ENCODE measurements around the gene RABGEF1.
"Not testable (repeated sequence)": the region's sequence is repeated elsewhere in the genome, so short reads cannot be mapped to it uniquely, and the experiment has no call there.

The RABGEF1 gene

DNA sequence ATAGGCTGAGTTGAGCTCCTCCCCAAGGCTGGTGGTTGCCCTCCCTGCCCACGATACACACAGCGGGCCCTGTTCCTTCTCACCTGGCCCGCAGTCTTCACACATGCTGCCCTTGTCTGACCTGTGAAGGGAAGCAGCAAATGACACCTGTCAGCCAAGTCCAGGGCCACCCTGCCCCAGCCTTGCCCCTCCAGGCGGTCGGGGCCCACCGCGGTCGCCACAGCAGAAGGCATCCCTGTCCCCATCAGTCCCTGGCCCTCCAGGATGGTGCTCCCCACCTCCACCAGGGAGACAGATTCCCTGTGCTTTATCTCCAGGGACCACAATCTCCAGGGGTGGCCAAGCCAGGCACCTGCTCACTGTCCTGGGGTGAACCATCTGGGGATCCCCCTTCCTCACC is 99.3 kb downstream of the RABGEF1 start:
- ChIA-PET POLR2A (no interaction called here), CTCF (no interaction called here)
- DNase-seq (ENCODE audit: extremely low spot score), result no peak
- TF ChIP-seq CTBP1 (IDR thresholded peaks at IDR 0.05; ENCODE audit: borderline replicate concordance) (no peak), FOXA1 (IDR thresholded peaks at IDR 0.05) (no peak), L3MBTL2 (conservative IDR thresholded peaks at IDR 0.05) (no peak), TARDBP (IDR thresholded peaks at IDR 0.05) (no peak), HDGF (IDR thresholded peaks at IDR 0.05; ENCODE audit: borderline replicate concordance) (no peak), ZNF384 (IDR thresholded peaks at IDR 0.05) (no peak), SUZ12 (IDR thresholded peaks at IDR 0.05) (no peak), FOXM1 (IDR thresholded peaks at IDR 0.05; ENCODE audit: borderline replicate concordance) (no peak), SP1 (IDR thresholded peaks at IDR 0.05) (no peak), ELF4 (IDR thresholded peaks at IDR 0.05) (no peak)
- TF ChIP-seq, protein P1, sequence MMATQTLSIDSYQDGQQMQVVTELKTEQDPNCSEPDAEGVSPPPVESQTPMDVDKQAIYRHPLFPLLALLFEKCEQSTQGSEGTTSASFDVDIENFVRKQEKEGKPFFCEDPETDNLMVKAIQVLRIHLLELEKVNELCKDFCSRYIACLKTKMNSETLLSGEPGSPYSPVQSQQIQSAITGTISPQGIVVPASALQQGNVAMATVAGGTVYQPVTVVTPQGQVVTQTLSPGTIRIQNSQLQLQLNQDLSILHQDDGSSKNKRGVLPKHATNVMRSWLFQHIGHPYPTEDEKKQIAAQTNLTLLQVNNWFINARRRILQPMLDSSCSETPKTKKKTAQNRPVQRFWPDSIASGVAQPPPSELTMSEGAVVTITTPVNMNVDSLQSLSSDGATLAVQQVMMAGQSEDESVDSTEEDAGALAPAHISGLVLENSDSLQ (IDR thresholded peaks at IDR 0.05), result no peak

DNA sequence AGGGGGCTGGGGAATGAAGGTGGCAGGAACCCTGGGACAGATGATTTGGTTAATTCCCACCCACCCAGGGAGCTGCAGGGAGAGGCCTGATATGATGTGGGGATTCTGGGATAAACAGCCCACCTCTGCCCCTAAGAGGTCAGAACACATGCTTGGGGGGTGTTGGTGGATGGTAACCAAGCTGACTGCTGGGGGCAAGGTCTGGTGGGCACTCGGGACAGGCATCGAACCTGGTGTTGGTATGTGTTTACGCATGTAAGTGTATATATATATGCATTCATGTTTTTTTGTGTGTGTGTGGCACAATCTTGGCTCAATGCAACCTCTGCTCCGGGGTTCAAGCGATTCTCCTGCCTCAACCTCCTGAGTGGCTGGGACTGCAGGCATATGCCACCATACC is 99.8 kb downstream of the RABGEF1 start:
- ChIA-PET POLR2A (no interaction called here), CTCF (no interaction called here)
- TF ChIP-seq ARNT (IDR thresholded peaks at IDR 0.05) (no peak), LEF1 (IDR thresholded peaks at IDR 0.05; ENCODE audit: borderline replicate concordance) (no peak), FOXA1 (IDR thresholded peaks at IDR 0.05) (no peak), SUZ12 (IDR thresholded peaks at IDR 0.05) (no peak), TARDBP (IDR thresholded peaks at IDR 0.05) (no peak), L3MBTL2 (conservative IDR thresholded peaks at IDR 0.05) (no peak), ZNF384 (IDR thresholded peaks at IDR 0.05) (no peak), SP1 (IDR thresholded peaks at IDR 0.05) (no peak), FOXK2 (IDR thresholded peaks at IDR 0.05) (no peak), BHLHE40 (IDR thresholded peaks at IDR 0.05; ENCODE audit: borderline replicate concordance) (no peak)
- TF ChIP-seq, protein P1 (IDR thresholded peaks at IDR 0.05), result no peak
- DNase-seq (ENCODE audit: extremely low spot score), result no peak

DNA sequence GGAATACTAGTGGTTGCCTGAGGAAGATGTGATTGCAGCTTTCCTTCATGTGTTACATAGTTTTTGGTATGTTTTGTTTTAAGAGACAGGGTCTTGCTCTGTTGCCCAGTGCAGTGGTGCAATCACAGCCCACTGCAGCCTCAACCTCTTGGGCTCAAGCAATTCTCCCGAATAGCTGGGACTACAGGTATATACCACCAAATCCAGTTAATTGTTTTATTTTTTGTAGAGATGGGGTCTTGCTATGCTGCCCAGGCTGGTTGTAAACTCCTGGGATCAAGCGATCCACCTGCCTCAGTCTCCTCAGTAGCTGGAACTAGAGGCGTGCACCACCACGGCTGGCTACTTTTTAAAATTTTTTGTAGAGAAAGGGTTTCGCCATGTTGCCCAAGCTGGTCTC is 101.4 kb downstream of the RABGEF1 start:
- no peak for DNase-seq (ENCODE audit: extremely low spot score)
- ChIA-PET CTCF (interaction anchor here (0.6 kb wide), 1 partner anchor 426 kb away, joined by 4 read pairs; no protein-coding TSS in a partner anchor), POLR2A (no interaction called here)
- TF ChIP-seq SP1 (IDR thresholded peaks at IDR 0.05), result no peak
- TF ChIP-seq HDGF (IDR thresholded peaks at IDR 0.05; ENCODE audit: borderline replicate concordance), result no peak
- TF ChIP-seq SUZ12 (IDR thresholded peaks at IDR 0.05), result no peak
- no peak for TF ChIP-seq ARNT (IDR thresholded peaks at IDR 0.05)
- TF ChIP-seq, protein P1 (IDR thresholded peaks at IDR 0.05), result no peak
- no peak for TF ChIP-seq BHLHE40 (IDR thresholded peaks at IDR 0.05; ENCODE audit: borderline replicate concordance)
- no peak for TF ChIP-seq L3MBTL2 (conservative IDR thresholded peaks at IDR 0.05)
- no peak for TF ChIP-seq FOXK2 (IDR thresholded peaks at IDR 0.05)
- no peak for TF ChIP-seq FOXA1 (IDR thresholded peaks at IDR 0.05)
- no peak for TF ChIP-seq ZNF384 (IDR thresholded peaks at IDR 0.05)
- TF ChIP-seq FOXM1 (IDR thresholded peaks at IDR 0.05; ENCODE audit: borderline replicate concordance), result no peak

DNA sequence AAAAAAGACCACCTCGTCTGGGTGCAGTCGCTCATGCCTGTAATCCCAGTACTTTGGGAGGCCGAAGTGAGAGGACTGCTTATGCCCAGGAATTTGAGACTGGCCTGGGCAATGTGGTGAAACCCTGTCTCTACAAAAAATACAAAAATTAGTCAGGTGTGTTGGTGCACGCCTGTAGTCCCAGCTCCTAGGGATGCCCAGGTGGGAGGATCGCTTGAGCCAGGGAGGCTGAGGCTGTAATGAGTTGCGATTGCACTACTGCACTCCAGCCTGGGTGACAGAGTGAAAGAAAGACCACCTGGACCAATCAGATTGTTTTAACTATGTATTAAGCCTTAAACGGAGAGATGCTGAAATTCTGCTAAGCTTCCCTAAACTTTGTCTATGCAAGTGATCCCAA is 103.0 kb downstream of the RABGEF1 start:
- CTCF ChIA-PET; DNase-seq (ENCODE audit: extremely low spot score); POLR2A ChIA-PET: not testable (repeated sequence)

DNA sequence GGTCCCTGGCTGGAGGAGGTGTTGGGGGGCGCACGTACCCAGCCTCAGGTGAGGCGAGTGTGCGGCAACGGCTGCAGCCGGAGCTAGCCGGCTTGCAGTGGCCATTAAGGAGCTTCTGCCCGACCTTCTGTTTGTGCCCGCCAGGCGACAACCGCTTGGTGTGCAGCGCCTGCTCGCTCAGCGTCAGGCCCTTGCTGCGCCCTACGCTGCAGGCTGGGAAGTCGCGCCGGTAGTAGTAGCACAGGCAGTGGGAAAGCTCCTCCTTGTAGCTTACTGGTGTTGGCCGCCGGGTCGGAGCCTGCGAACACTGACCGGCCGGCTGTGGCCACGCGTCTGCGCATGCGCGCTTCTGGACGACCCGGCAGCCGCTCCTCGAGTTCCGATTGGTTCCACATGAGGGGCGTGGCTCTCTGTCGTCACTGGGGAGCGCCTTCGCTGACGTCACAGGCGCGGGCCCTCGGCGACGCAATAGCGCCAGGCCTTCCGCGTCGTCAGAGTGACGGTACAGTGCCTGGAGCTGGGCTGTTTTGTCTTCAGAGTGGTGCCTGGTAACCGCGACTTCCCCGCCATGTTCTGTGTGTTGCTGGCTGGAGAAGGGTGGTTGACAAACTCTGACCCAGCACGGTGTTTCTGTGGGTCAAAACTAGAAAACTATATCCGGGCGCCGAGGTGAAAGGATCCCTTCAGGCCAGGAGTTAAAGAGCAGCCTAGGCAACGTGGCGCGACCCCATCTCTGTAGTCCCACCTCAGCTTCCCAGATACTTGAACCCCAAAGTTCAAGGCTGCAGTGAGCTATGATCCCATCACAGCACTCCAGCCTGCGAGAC is 104.2 kb downstream of the RABGEF1 start:
- CTCF ChIA-PET, result no interaction called here
- TF ChIP-seq L3MBTL2 (conservative IDR thresholded peaks at IDR 0.05) (peak; percentile 20; the same call in 1 of the 2 replicates), TARDBP (IDR thresholded peaks at IDR 0.05) (peak; percentile 95), ELF4 (IDR thresholded peaks at IDR 0.05) (peak; percentile 22; the same call in 1 of the 2 replicates), SP1 (IDR thresholded peaks at IDR 0.05) (no peak), BHLHE40 (IDR thresholded peaks at IDR 0.05; ENCODE audit: borderline replicate concordance) (no peak), ZNF384 (IDR thresholded peaks at IDR 0.05) (no peak), NFRKB (IDR thresholded peaks at IDR 0.05) (no peak), CTBP1 (IDR thresholded peaks at IDR 0.05; ENCODE audit: borderline replicate concordance) (no peak), HDGF (IDR thresholded peaks at IDR 0.05; ENCODE audit: borderline replicate concordance) (no peak), FOXA1 (IDR thresholded peaks at IDR 0.05) (no peak), LEF1 (IDR thresholded peaks at IDR 0.05; ENCODE audit: borderline replicate concordance) (no peak), FOXM1 (IDR thresholded peaks at IDR 0.05; ENCODE audit: borderline replicate concordance) (no peak), SUZ12 (IDR thresholded peaks at IDR 0.05) (no peak)
- TF ChIP-seq, protein P1 (IDR thresholded peaks at IDR 0.05), result no peak
- POLR2A ChIA-PET, result interaction anchor here (0.7 to 1.9 kb wide), 17 partner anchors 9 to 191 kb away, joined by 3 to 11 read pairs (median 4); partner anchors contain the start of genes RABGEF1, SBDS and TYW1
- DNase-seq (ENCODE audit: extremely low spot score), result peak; percentile 99

Data from HEK293T (cell line).